Suprapubic skin (tissue), 4 donors: ENCODE measurements around the gene ACVR1B. TPM values are rescaled to one million over a fixed set of nuclear protein-coding genes. Genes with fewer than 3 reads are reported as not detected.

ENCODE experiments used
- DNase-seq, 2 donors: peaks; one replicate each; pipeline ENCODE4 v3.0.0-alpha.2; 2019; ENCODE audit warnings: low spot score in 2 of 2
- H3K27ac ChIP-seq: fragments of 200-600 bp; sonication (generic); one replicate; pipeline ENCODE4 v1.5.1; 2019
- H3K27me3 ChIP-seq: fragments of 200-600 bp; sonication (generic); one replicate; pipeline ENCODE4 v1.5.1; 2019
- H3K36me3 ChIP-seq: fragments of 200-600 bp; sonication (generic); one replicate; pipeline ENCODE4 v1.5.1; 2019
- H3K4me1 ChIP-seq: fragments of 200-600 bp; sonication (generic); one replicate; pipeline ENCODE4 v1.5.1; 2019
- H3K4me3 ChIP-seq: fragments of 200-600 bp; sonication (generic); one replicate; pipeline ENCODE4 v1.5.1; 2019; ENCODE audit warnings: mild to moderate bottlenecking
- H3K9me3 ChIP-seq: fragments of 200-600 bp; sonication (generic); one replicate; pipeline ENCODE4 v1.5.1; 2019
- EP300 ChIP-seq: sonication (generic); formaldehyde crosslinking; IDR thresholded peaks from one replicate; pipeline ENCODE4 v1.6.1; 2017; ENCODE audit warnings: antibody characterized with exemption
- POLR2A ChIP-seq, 2 donors: fragments of 450-650 bp; IDR thresholded peaks; one replicate each; pipeline ENCODE4 v1.6.1; 2017; ENCODE audit warnings: antibody characterized with exemption in 2 of 2, mild to moderate bottlenecking in 2 of 2, moderate library complexity in 2 of 2
- POLR2AphosphoS5 ChIP-seq, 3 donors: sonication (generic); formaldehyde crosslinking; IDR thresholded peaks; one replicate each; pipeline ENCODE4 v1.6.1; 2017; ENCODE audit warnings: antibody characterized with exemption in 3 of 3
- WGBS: methylation state at CpG from one replicate; pipeline ENCODE4 v1.1.5; 2018; 5-methylcytosine and 5-hydroxymethylcytosine counted together
- total RNA-seq, 4 donors: library from RNA; depleted of rRNA; stranded (reverse); fragments of >200 nt; gene quantifications; one replicate each; pipeline ENCODE4 v1.1.0, GENCODE V29; 2016
- TF ChIP-seq, protein P1 (sequence below), 2 donors: fragments of 200-600 bp in 1 of 2; fragments of 450-650 bp in 1 of 2; sonication (generic) in 1 of 2; IDR thresholded peaks; one replicate each; pipeline ENCODE4 v1.5.1; 2016 to 2019; ENCODE audit warnings: antibody characterized with exemption in 2 of 2, mild to moderate bottlenecking in 1 of 2, moderate library complexity in 1 of 2

ACVR1B gene
- total RNA-seq, 4 donors from 2014 or later, result 40.5 to 103 (median 57.3) TPM

DNA sequence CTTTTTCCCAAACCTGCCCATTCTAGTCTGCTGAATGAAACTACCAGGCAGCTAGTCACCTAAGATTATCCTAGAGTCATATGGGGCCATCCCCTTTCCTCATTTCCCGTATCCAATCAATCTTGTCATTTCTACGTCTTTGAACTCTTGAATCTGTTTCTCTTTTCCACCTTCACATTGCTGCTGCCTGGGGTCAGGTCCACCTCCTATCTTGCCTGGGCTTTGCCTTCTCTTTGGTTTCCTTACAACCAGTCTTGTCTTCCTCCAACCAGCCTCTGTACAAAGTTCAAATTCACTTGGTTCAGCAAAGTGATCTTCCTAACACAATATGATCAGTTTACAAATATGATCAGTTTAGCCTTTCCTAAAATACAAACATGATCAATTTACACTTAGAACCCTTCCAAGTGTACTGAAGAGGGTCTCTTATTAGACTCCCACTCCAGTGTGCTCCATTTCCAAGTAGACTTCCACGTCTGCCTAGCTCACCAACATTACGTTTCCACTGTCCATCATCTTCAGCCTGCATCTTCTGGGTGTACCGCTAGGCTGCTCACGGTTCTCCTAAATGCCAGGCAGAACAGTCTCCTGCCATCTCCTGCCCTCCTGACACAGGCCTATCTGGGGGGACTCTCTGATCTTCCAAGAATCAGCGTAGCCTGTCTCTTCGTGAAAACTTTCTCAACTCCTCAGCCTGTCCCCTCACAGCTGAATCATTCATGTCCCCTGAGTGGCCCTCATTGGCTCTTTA, 4.1 kb upstream of the ACVR1B start:
- Histone ChIP-seq H3K36me3 (no peaks in the 10 kb centered on the region), H3K4me3 (no peak overlapping the region), H3K9me3 (no peaks in the 10 kb centered on the region), H3K4me1 (peaks cover 18% of the 10 kb centered on the region), H3K27ac (no peak overlapping the region), H3K27me3 (no peaks in the 10 kb centered on the region)
- 95% methylated on average over 8 of the region's 8 CpGs for WGBS
- no peak for TF ChIP-seq EP300
- TF ChIP-seq POLR2A (IDR thresholded peaks at IDR 0.05), result no peak
- TF ChIP-seq, protein P1, sequence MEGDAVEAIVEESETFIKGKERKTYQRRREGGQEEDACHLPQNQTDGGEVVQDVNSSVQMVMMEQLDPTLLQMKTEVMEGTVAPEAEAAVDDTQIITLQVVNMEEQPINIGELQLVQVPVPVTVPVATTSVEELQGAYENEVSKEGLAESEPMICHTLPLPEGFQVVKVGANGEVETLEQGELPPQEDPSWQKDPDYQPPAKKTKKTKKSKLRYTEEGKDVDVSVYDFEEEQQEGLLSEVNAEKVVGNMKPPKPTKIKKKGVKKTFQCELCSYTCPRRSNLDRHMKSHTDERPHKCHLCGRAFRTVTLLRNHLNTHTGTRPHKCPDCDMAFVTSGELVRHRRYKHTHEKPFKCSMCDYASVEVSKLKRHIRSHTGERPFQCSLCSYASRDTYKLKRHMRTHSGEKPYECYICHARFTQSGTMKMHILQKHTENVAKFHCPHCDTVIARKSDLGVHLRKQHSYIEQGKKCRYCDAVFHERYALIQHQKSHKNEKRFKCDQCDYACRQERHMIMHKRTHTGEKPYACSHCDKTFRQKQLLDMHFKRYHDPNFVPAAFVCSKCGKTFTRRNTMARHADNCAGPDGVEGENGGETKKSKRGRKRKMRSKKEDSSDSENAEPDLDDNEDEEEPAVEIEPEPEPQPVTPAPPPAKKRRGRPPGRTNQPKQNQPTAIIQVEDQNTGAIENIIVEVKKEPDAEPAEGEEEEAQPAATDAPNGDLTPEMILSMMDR (IDR thresholded peaks at IDR 0.05), result no peak
- no peak for TF ChIP-seq POLR2AphosphoS5 (IDR thresholded peaks at IDR 0.05)
- no peak for DNase-seq

DNA sequence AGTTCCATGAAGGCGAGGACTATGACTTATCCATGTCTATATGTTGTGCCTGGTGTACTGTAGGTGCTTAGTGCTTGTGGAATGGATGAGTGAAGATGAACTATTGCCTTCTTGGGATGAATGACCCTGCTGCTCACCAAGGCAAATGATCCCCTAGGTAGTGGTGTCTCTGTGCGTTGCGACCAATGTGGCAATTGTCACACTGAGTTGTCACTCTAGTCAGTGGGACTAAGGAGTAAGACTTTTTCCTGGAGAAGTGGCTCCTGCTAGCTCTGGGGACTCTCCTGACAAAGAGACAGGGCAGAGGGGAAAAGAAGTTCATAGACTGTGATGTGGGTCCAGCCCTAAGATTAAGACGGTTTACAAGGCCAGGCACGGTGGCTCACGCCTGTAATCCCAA, 3.4 kb upstream of the ACVR1B start:
- no peak for DNase-seq
- no peaks in the 10 kb centered on the region for H3K27me3 ChIP-seq
- 93% methylated on average over 6 of the region's 6 CpGs for WGBS
- no peaks in the 10 kb centered on the region for H3K36me3 ChIP-seq
- peaks cover 18% of the 10 kb centered on the region for H3K4me1 ChIP-seq
- no peak overlapping the region for H3K27ac ChIP-seq
- H3K4me3 ChIP-seq, result no peak overlapping the region
- TF ChIP-seq POLR2AphosphoS5 (IDR thresholded peaks at IDR 0.05), result no peak
- no peak for TF ChIP-seq POLR2A (IDR thresholded peaks at IDR 0.05)
- TF ChIP-seq, protein P1 (IDR thresholded peaks at IDR 0.05), result no peak
- TF ChIP-seq EP300, result no peak
- H3K9me3 ChIP-seq, result no peaks in the 10 kb centered on the region

- 77% methylated on average over 6 of the region's 6 CpGs for WGBS
- no peak for DNase-seq
Measured at GRCh38 chr12:51949342-51950030, 2.0 kb upstream of the ACVR1B start.

GRCh38 chr12:51950682-51951198, 759 bp upstream of the ACVR1B start:
- no peaks in the 10 kb centered on the region for H3K27me3 ChIP-seq
- peak overlapping the region; percentile 47 for H3K27ac ChIP-seq
- WGBS, result 1% methylated on average over 5 of the region's 5 CpGs
- peak overlapping the region; percentile 98 for H3K4me3 ChIP-seq
- H3K9me3 ChIP-seq, result no peaks in the 10 kb centered on the region
- TF ChIP-seq, protein P1 (IDR thresholded peaks at IDR 0.05), result no peak
- TF ChIP-seq EP300 (no peak), POLR2A (IDR thresholded peaks at IDR 0.05) (no peak), POLR2AphosphoS5 (IDR thresholded peaks at IDR 0.05) (no peak)
- H3K4me1 ChIP-seq, result peaks cover 41% of the 10 kb centered on the region
- no peak for DNase-seq
- no peaks in the 10 kb centered on the region for H3K36me3 ChIP-seq

More at GRCh38 chr12:51949342-51950030, 2.0 kb upstream of the ACVR1B start:
- Histone ChIP-seq H3K27me3 (no peaks in the 10 kb centered on the region), H3K4me3 (no peak overlapping the region), H3K36me3 (no peaks in the 10 kb centered on the region), H3K4me1 (peaks cover 29% of the 10 kb centered on the region), H3K9me3 (no peaks in the 10 kb centered on the region), H3K27ac (no peak overlapping the region)
- TF ChIP-seq EP300 (no peak), POLR2AphosphoS5 (IDR thresholded peaks at IDR 0.05) (no peak), POLR2A (IDR thresholded peaks at IDR 0.05) (no peak)
- TF ChIP-seq, protein P1 (IDR thresholded peaks at IDR 0.05), result no peak
